Cardiac muscle cell (in vitro differentiated cells and primary cell): Measurements from ENCODE around the gene ANKRD39. TPM values are rescaled to one million over a fixed set of nuclear protein-coding genes. Genes with fewer than 3 reads are reported as not detected.
A peak's percentile ranks its signal among the peaks of the same experiment; 100 is the strongest.

Experiments
- DNase-seq, 2 donors: peaks; one replicate each; pipeline versions ENCODE4 v3.0.0 to v3.0.0-alpha.2; 2010 to 2017; ENCODE audit warnings: low read depth in 1 of 2, low spot score in 1 of 2
- H3K27ac ChIP-seq: fragments of 200-600 bp; sonication (generic); 2 replicates; pipeline ENCODE4 v1.5.1; 2016
- H3K27me3 ChIP-seq: fragments of 200-600 bp; sonication (generic); 2 replicates; pipeline ENCODE4 v1.6.0; 2016; ENCODE audit warnings: control low read depth
- H3K36me3 ChIP-seq: fragments of 200-600 bp; sonication (generic); 2 replicates; pipeline ENCODE4 v1.5.1; 2016; ENCODE audit warnings: control low read depth
- H3K4me1 ChIP-seq: fragments of 200-600 bp; sonication (generic); 2 replicates; pipeline ENCODE4 v1.8.1; 2017; ENCODE audit warnings: low read depth, mild to moderate bottlenecking, mixed run types
- H3K4me3 ChIP-seq: fragments of 200-600 bp; sonication (generic); 2 replicates; pipeline ENCODE4 v1.5.1; 2016; ENCODE audit warnings: mild to moderate bottlenecking
- H3K9me3 ChIP-seq: fragments of 200-600 bp; sonication (generic); 2 replicates; pipeline ENCODE4 v1.5.1; 2017; ENCODE audit warnings: low read depth, mild to moderate bottlenecking, control low read depth
- CTCF ChIP-seq: IDR thresholded peaks from 2 replicates; pipeline ENCODE4 v1.5.1; 2012; ENCODE audit warnings: low read depth, mild to moderate bottlenecking, low read length
- polyA plus RNA-seq: library from polyadenylated mRNA; unstranded; fragments of >200 nt; fragmentation: Nextera tagmentation; extraction: Ambion mirVana; gene quantifications from 2 replicates; pipeline ENCODE4 v1.2.1, GENCODE V29; 2016
- total RNA-seq: library from RNA; depleted of rRNA; stranded (reverse); fragments of >200 nt; gene quantifications from 2 replicates; pipeline ENCODE4 v1.2.3, GENCODE V29; 2016

ANKRD39 gene
- total and polyA plus RNA-seq, 2 experiments from 2014 or later: 27.8 to 32.3 TPM

DNA sequence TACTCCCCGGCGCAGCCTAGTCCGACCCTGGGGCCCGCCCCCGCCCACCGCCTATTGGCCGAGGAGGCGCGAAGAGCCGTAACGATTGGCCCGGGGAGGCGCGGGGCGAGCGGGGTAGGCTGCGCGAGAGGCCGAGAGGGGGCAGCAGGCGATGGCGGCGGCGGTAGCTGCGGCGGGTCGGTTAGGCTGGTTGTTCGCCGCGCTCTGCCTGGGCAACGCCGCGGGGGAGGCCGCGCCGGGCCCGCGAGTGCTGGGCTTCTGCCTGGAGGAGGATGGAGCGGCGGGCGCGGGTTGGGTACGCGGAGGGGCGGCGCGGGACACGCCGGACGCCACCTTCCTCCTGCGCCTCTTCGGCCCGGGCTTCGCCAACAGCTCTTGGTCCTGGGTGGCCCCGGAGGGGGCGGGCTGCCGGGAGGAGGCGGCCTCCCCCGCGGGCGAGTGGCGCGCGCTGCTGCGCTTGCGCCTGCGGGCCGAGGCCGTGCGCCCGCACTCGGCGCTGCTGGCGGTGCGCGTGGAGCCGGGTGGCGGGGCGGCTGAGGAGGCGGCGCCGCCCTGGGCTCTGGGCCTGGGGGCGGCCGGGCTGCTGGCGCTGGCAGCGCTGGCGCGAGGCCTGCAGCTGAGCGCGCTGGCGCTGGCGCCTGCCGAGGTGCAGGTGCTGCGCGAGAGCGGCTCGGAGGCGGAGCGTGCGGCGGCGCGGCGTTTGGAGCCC, 41.5 kb downstream of the ANKRD39 start, which contains the start of gene CNNM3:
Gene CNNM3 (plus strand): TSS at position 142 of the 709 bp plus-strand sequence. CDS start 10 bp downstream, at position 152.
- Histone ChIP-seq H3K4me3 (peak within 1 kb of the TSS; percentile 59), H3K27ac (peak within 1 kb of the TSS; percentile 54)

DNA sequence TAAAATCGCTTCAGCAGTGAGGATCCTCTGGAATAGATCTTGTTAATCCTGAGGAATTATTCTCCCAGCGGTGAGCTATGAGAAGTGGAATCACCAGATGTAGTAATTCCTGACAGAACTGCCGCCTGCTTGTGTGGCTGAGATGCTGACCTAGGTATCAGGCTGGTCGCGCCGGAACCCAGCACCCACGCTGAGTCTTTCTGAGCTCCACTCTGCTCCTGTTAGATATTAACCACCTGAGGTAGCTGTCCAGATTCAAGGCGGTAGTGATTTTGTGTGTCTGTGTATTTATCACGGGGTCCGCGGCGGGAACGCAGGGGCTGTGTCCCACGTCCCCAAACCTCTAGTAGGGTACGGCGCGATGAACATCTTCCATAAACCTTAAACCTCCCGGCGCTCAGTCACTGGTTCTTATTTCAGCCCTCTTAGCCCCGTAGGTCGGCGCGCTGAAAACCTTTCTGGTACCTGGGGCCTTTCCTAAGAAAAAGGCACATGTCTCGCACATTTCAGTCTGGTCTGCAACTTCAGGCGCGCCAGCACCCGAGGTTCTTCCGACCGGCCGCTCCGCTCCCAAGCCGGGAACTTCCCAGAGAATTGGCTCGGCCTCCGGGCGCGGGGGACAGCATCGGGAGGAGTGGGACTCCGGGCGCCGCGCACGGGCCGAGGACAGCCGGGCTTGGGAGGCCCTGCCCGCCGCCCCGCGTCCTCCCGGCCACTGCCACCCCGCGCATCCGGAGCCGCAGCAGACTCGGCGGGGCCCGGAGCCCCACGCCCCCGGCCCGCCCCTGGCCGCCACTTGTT, 42.3 kb downstream of the ANKRD39 start:
- H3K27me3 ChIP-seq: no peaks in the 10 kb centered on the region
- H3K4me1 ChIP-seq: peaks cover 51% of the 10 kb centered on the region
- DNase-seq: peak in 1 of 2 donors; percentile 65
- H3K27ac ChIP-seq: peak overlapping the region; percentile 44
- TF ChIP-seq CTCF: no peak
- no peaks in the 10 kb centered on the region for H3K9me3 ChIP-seq
- no peaks in the 10 kb centered on the region for H3K36me3 ChIP-seq
- peak overlapping the region; percentile 59 for H3K4me3 ChIP-seq

More for the DNA sequence above, 41.5 kb downstream of the ANKRD39 start, which contains the start of gene CNNM3:
- peak; percentile 63 for TF ChIP-seq CTCF
- Histone ChIP-seq H3K4me1 (peaks cover 51% of the 10 kb centered on the region), H3K9me3 (no peaks in the 10 kb centered on the region), H3K36me3 (no peaks in the 10 kb centered on the region), H3K27me3 (no peaks in the 10 kb centered on the region)
- peak; percentile 95 to 96 for DNase-seq

DNA sequence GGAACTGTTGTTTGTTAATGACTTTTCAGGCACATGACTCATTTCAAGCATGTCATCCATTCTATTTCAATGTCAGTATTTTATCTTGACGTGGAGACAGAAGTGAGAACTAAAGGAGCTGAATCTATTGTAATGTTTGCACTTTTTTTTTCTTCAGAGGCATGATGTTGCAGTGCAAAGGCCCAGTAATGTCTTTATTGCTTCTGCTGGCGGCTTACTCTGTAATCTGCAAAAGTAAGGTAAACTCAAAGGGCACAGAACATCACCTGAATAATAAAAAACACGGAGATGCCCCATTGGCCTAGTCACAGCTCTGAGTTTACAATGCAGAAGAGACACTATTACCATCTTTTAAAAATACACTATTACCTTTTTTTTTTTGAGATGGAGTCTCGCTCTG, 44.2 kb downstream of the ANKRD39 start:
- H3K27ac ChIP-seq: peak overlapping the region; percentile 7
- no peaks in the 10 kb centered on the region for H3K36me3 ChIP-seq
- no peak for DNase-seq
- H3K4me3 ChIP-seq: no peak overlapping the region
- no peaks in the 10 kb centered on the region for H3K9me3 ChIP-seq
- no peak for TF ChIP-seq CTCF
- H3K4me1 ChIP-seq: peaks cover 50% of the 10 kb centered on the region
- no peaks in the 10 kb centered on the region for H3K27me3 ChIP-seq

GRCh38 chr2:96811917-96812316, 45.9 kb downstream of the ANKRD39 start:
- Histone ChIP-seq H3K4me3 (no peak overlapping the region), H3K9me3 (no peaks in the 10 kb centered on the region), H3K4me1 (peaks cover 37% of the 10 kb centered on the region), H3K27me3 (no peaks in the 10 kb centered on the region), H3K36me3 (no peaks in the 10 kb centered on the region), H3K27ac (peak overlapping the region; percentile 70)
- no peak for TF ChIP-seq CTCF
- DNase-seq: peak; percentile 32 to 58

- no peak for TF ChIP-seq CTCF
- Histone ChIP-seq H3K27ac (peak overlapping the region; percentile 23), H3K4me3 (no peak overlapping the region), H3K4me1 (peaks cover 37% of the 10 kb centered on the region), H3K36me3 (no peaks in the 10 kb centered on the region), H3K27me3 (no peaks in the 10 kb centered on the region), H3K9me3 (no peaks in the 10 kb centered on the region)
- no peak for DNase-seq
These were observed 47.0 kb downstream of the ANKRD39 start for GRCh38 chr2:96810783-96811192.
